HEK293T (cell line): Measurements from ENCODE around the gene GALNS.

Experiments
- FOXK2 ChIP-seq: fragments of 450-650 bp; IDR thresholded peaks from 2 replicates; pipeline ENCODE4 v1.6.1; 2016; ENCODE audit warnings: mild to moderate bottlenecking
- FOXM1 ChIP-seq: fragments of 450-650 bp; IDR thresholded peaks from 2 replicates; pipeline ENCODE4 v1.6.1; 2017; ENCODE audit warnings: mild to moderate bottlenecking, borderline replicate concordance
- HDGF ChIP-seq: fragments of 450-650 bp; IDR thresholded peaks from 2 replicates; pipeline ENCODE4 v1.6.1; 2017; ENCODE audit warnings: antibody characterized with exemption, borderline replicate concordance
- SP1 ChIP-seq: fragments of 450-650 bp; IDR thresholded peaks from 2 replicates; pipeline ENCODE4 v1.6.1; 2017
- SUZ12 ChIP-seq: fragments of 450-650 bp; IDR thresholded peaks from 2 replicates; pipeline ENCODE4 v1.6.1; 2016; ENCODE audit warnings: mild to moderate bottlenecking
- TARDBP ChIP-seq: fragments of 450-650 bp; IDR thresholded peaks from 2 replicates; pipeline ENCODE4 v1.6.1; 2016
- ZNF384 ChIP-seq: fragments of 450-650 bp; IDR thresholded peaks from 2 replicates; pipeline ENCODE4 v1.6.1; 2016

DNA sequence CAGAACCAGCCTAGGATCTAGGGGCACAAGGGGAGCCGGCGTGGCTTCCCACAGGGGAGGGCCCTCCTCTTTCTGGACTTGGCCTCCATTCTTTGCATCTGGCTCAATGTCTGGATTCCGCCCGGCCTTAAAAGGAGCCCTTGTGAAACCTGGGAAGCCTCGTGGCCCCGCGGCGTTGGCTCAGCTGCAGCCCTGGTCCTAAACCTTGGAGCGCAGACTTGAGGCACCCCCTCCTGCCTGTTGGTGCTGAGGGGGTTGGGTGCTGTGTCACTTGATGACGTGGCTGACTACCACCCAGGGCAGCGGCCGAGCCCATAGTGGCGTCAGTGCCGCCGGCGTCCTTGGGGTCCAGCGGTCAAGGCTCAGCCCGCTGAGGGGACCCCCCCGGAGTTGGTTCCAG lies 4.6 kb upstream of the GALNS start:
- TF ChIP-seq FOXM1: no peak
- no peak for TF ChIP-seq FOXK2
- TF ChIP-seq ZNF384: no peak
- TF ChIP-seq SUZ12: no peak
- TF ChIP-seq TARDBP: no peak
- TF ChIP-seq SP1: no peak
- TF ChIP-seq HDGF: no peak
